Measurements from ENCODE around the gene IRF8.

IRF8 gene

DNA sequence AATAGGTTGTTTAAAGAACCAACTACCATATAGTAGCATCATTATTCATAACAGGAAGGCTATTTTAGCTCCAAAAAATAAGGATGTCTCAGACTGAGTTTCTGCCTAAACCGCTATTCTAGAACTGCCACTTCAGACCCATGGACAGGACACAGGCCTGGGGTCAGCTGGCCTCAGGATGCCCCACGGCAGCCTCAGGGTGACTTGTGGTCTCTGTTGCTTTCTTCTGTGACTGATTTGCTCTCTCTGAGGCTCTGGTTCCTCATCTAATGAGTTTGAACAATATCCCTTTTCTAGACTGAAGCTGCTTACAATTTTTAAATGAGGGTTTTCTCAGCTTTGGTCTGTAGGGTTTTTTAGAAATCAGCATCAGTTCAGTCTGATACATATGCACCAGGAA lies 31.8 kb upstream of the IRF8 start:
- Histone ChIP-seq H3K4me1 (no peaks in the 10 kb centered on the region), H3K36me3 (ENCODE audit: control insufficient read depth, insufficient read depth, low read length) (no peaks in the 10 kb centered on the region), H3K9ac (no peak overlapping the region), H3K27ac (no peak overlapping the region), H3K4me2 (ENCODE audit: low read length) (no peak overlapping the region), H2AFZ (no peak overlapping the region), H3K27me3 (ENCODE audit: control insufficient read depth, insufficient read depth, low read length) (no peaks in the 10 kb centered on the region), H3K4me3 (ENCODE audit: low read depth, low read length) (no peak overlapping the region), H3K79me2 (no peaks in the 10 kb centered on the region), H3K9me3 (ENCODE audit: control insufficient read depth, low read length) (no peaks in the 10 kb centered on the region)
- TF ChIP-seq, protein P1, sequence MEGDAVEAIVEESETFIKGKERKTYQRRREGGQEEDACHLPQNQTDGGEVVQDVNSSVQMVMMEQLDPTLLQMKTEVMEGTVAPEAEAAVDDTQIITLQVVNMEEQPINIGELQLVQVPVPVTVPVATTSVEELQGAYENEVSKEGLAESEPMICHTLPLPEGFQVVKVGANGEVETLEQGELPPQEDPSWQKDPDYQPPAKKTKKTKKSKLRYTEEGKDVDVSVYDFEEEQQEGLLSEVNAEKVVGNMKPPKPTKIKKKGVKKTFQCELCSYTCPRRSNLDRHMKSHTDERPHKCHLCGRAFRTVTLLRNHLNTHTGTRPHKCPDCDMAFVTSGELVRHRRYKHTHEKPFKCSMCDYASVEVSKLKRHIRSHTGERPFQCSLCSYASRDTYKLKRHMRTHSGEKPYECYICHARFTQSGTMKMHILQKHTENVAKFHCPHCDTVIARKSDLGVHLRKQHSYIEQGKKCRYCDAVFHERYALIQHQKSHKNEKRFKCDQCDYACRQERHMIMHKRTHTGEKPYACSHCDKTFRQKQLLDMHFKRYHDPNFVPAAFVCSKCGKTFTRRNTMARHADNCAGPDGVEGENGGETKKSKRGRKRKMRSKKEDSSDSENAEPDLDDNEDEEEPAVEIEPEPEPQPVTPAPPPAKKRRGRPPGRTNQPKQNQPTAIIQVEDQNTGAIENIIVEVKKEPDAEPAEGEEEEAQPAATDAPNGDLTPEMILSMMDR (IDR thresholded peaks at IDR 0.05), result no peak

DNA sequence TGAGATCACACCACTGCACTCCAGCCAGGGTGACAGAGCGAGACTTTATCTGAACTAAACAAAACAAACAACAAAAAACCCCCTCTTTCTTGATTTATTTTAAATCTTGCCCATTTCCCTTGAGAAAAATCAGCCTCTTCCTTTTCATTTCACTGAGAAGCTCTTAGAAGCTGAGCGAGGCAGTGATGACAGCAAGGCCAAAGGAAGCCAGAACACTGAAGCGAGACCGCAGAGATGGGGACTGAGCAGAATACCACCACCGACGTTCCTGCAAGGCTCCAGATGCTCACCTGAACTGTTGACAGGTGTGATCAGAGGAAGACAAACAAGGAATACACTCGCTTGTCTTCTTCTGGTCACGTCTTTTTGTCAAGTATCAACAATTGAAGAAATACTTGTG lies 30.5 kb upstream of the IRF8 start:
- no peak overlapping the region for H3K4me3 ChIP-seq (ENCODE audit: low read depth, low read length)
- H3K27me3 ChIP-seq (ENCODE audit: control insufficient read depth, insufficient read depth, low read length), result no peaks in the 10 kb centered on the region
- no peaks in the 10 kb centered on the region for H3K9me3 ChIP-seq (ENCODE audit: control insufficient read depth, low read length)
- no peaks in the 10 kb centered on the region for H3K4me1 ChIP-seq
- no peak overlapping the region for H2AFZ ChIP-seq
- H3K9ac ChIP-seq, result no peak overlapping the region
- TF ChIP-seq, protein P1 (IDR thresholded peaks at IDR 0.05), result no peak
- H3K27ac ChIP-seq, result no peak overlapping the region
- no peaks in the 10 kb centered on the region for H3K79me2 ChIP-seq
- H3K36me3 ChIP-seq (ENCODE audit: control insufficient read depth, insufficient read depth, low read length), result no peaks in the 10 kb centered on the region
- H3K4me2 ChIP-seq (ENCODE audit: low read length), result no peak overlapping the region

DNA sequence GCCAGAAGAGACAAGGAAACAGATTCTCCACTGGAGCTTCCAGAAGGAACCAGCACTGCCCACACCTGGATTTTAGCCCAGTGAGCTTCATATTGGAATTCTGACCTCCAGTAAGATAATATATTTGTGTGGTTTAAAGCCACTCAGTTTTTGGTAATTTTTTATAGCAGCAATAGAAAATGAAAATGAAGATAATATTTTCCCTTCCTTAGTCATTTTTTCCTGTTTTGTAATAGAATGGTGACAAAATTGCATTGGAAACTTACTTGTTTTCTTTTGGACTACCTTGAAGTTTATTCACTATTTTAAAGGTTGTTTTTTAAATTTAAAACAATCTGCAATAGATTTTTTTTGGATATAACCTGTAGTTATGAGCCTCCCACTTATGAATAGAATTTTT lies 29.8 kb upstream of the IRF8 start:
- H3K4me1 ChIP-seq, result no peaks in the 10 kb centered on the region
- H3K79me2 ChIP-seq, result no peaks in the 10 kb centered on the region
- H3K27ac ChIP-seq, result no peak overlapping the region
- no peaks in the 10 kb centered on the region for H3K36me3 ChIP-seq (ENCODE audit: control insufficient read depth, insufficient read depth, low read length)
- H2AFZ ChIP-seq, result no peak overlapping the region
- no peaks in the 10 kb centered on the region for H3K27me3 ChIP-seq (ENCODE audit: control insufficient read depth, insufficient read depth, low read length)
- no peak overlapping the region for H3K9ac ChIP-seq
- TF ChIP-seq, protein P1 (IDR thresholded peaks at IDR 0.05), result no peak
- H3K4me3 ChIP-seq (ENCODE audit: low read depth, low read length), result no peak overlapping the region
- H3K9me3 ChIP-seq (ENCODE audit: control insufficient read depth, low read length), result no peaks in the 10 kb centered on the region
- no peak overlapping the region for H3K4me2 ChIP-seq (ENCODE audit: low read length)

DNA sequence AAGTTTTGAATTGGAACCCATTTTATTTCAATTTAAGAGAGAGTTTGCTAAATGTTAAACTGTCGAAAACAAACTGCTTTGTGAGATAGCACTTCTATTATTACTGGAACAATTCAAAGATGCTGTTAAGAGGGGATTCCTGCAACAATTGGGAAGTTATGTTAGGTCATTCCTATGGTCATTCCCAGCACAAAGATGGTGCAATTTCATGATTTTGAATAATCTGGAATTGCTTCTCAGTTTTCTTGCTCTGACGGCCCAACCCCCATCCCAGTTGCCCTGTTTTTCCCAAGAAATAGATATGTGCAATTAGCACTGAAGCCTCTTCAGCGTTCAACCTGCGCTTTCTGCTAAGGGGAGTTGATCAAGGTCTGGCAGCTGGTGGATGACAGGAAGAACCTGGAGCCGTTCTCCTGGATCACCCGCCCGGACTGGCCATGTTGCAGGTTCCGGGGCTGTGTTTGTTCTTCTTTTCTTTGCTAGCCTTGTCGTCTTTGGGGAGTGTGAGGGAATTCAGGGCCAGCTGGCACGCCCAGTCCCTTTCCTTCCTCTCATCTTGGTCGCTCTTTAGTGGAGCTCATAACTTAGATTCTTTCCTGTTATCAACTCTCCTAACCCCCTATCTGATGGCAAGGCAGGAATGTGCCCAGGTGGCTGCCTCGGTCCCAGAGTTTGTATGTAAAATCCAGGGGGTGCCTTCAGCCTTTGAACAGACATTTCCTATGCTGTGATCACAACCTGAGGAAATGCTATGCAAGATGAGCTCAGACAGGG lies 29.0 kb upstream of the IRF8 start:
- no peaks in the 10 kb centered on the region for H3K36me3 ChIP-seq (ENCODE audit: control insufficient read depth, insufficient read depth, low read length)
- no peak overlapping the region for H3K27ac ChIP-seq
- no peak overlapping the region for H3K4me3 ChIP-seq (ENCODE audit: low read depth, low read length)
- no peak overlapping the region for H2AFZ ChIP-seq
- no peaks in the 10 kb centered on the region for H3K79me2 ChIP-seq
- no peaks in the 10 kb centered on the region for H3K9me3 ChIP-seq (ENCODE audit: control insufficient read depth, low read length)
- H3K9ac ChIP-seq, result no peak overlapping the region
- H3K27me3 ChIP-seq (ENCODE audit: control insufficient read depth, insufficient read depth, low read length), result no peaks in the 10 kb centered on the region
- H3K4me1 ChIP-seq, result no peaks in the 10 kb centered on the region
- TF ChIP-seq, protein P1 (IDR thresholded peaks at IDR 0.05), result no peak
- no peak overlapping the region for H3K4me2 ChIP-seq (ENCODE audit: low read length)

DNA sequence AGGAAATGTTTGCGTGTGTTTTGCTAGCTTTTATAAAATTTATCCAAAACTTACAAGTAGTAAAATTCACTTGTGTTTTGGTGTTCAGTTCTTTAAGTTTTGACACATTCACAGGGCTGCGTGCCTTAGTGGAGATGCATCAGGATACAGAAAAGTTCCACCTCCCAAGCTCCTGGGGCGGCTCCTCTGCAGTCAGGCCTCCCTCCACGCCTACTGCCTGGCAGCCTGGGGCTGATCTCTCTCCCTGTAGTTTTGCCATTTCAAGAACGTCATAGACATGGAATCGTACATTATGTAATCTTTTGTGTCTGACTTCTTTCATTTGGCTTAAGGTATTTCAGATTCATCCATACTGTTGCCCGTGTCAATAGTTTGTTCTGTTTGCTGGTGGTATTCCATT lies 27.2 kb upstream of the IRF8 start:
- no peaks in the 10 kb centered on the region for H3K79me2 ChIP-seq

More for the DNA sequence above, 27.2 kb upstream of the IRF8 start:
- Histone ChIP-seq H3K36me3 (ENCODE audit: control insufficient read depth, insufficient read depth, low read length) (no peaks in the 10 kb centered on the region), H3K4me3 (ENCODE audit: low read depth, low read length) (no peak overlapping the region), H3K27me3 (ENCODE audit: control insufficient read depth, insufficient read depth, low read length) (no peaks in the 10 kb centered on the region), H3K27ac (no peak overlapping the region), H2AFZ (no peak overlapping the region), H3K4me2 (ENCODE audit: low read length) (no peak overlapping the region), H3K9ac (no peak overlapping the region), H3K9me3 (ENCODE audit: control insufficient read depth, low read length) (no peaks in the 10 kb centered on the region), H3K4me1 (no peaks in the 10 kb centered on the region)
- TF ChIP-seq, protein P1 (IDR thresholded peaks at IDR 0.05), result no peak

All from parathyroid adenoma (tissue), 2 donors.